ENCODE results near the gene MCAT.
"Not testable (repeated sequence)": the region's sequence is repeated elsewhere in the genome, so short reads cannot be mapped to it uniquely, and the experiment has no call there.

Gene MCAT

DNA sequence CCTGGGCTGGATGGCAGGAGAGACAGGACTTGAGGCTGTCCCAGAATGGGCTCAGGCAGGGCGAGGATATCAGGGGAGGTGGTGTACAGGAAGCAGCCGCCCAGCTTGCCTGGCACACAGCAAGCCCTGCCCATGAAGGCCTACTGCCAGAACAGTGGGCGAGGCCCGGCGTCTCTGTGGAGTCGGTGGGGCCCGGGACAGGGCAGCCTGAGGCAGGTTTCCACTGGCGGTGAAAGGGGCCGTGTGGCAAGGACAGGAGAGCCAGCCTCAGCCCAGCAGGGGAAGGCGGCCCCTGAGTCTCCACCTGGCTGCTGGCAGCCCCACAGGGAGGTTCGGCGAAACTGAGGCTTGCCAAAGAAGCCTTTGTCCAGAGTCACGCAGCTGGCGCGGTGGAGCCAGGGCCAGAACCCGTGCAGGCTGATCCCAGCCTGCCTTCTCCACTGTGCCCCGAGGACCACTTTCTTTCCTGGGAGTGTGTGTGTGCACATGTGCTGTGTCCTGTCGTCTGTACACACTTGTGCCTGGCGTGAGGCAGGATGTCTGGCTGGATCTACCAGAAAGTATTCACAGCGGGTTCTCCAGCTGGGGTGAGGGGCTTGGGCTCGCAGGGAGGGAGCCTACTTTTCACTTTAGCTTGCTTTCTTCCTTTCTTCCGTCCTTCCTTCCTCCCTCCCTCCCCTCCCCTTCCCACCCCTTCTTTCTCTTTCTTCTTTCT, 9.3 kb upstream of the MCAT start:
- peak in 1 of 2 experiments; percentile 60 for DNase-seq

DNA sequence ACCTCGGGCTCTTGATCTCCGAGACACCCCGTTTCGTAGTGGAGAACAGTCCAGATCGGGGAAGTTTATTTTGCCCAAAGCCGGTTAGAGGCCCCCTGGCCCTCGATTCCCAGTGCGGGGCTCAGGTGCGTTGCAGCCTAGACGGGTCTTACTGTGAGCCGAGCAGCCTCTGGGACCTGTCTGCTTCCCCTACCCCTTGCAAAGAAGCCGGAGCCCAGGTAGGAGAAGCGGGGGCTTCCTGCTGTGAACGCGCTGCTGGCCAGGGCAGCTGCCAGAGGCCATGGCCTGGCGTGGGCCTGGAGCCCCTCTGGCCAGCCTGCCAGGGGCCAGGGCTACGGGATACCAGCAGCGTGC, 8.8 kb upstream of the MCAT start:
- peak in 1 of 2 experiments; percentile 48 for DNase-seq

DNA sequence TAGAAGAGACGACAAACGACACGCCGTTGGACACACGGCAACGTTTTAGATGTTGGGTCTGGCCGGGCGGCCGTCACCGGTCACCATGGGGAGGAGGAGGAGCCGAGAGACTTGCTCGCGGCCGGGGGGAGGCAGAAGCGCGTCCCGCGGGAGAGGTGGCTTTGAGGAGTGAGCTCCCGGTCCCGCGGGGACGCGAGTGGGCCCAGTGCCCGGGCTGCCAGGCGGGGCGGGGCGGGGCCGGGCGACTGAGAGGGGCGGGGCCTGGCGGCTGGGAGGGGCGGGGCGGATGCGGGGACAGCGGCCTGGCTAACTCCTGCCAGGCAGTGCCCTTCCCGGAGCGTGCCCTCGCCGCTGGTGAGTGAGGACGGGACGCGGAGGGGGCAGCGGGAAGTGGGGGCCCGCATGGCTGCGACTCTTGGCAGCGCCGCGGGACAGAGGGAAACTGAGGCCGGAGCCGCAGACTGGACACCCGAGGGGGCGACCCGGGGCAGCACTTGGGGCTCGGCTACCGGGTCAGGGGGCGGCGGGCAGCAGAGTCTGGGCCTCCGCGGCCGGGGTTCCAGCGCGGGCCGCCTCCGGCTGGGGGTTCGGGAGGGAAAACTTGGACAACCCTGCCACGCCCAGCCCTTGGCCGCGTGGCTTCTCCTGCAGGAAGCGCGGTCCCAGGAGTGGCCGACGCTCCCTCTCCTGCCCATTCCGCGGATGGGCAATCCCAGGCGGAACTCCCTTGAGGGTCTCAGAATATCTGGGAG, 8.2 kb upstream of the MCAT start, which contains the start of gene TSPO:
Gene TSPO, plus strand, starts transcription at position 309 of the 752 bp plus-strand sequence. CDS start 7,680 bp downstream, outside the sequence.
- DNase-seq = peak in 1 of 2 experiments; percentile 44

DNA sequence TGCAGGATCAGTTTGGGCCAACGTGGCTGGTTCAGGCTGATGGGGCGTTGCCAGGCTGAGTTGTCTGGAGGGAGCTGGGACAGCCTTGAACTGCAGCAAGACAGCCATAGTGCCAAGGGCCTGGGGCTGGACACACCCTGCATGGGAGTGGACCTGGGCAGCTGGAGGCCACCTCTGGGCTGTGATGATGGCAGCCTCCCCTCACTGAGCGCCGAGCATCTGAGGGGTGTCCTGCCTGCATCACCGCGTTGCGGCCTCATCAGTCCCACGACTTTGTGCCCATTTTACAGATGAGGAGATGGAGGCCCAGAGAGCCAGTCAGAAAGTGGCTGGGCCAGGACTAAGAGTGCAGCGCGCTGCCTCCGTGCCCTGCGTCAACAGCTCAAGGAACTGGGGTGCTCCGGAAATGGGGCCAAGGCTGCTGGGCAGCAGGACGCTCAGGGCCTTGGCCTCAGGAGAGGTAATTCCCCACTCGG, 7.6 kb upstream of the MCAT start:
- DNase-seq = no peak

DNA sequence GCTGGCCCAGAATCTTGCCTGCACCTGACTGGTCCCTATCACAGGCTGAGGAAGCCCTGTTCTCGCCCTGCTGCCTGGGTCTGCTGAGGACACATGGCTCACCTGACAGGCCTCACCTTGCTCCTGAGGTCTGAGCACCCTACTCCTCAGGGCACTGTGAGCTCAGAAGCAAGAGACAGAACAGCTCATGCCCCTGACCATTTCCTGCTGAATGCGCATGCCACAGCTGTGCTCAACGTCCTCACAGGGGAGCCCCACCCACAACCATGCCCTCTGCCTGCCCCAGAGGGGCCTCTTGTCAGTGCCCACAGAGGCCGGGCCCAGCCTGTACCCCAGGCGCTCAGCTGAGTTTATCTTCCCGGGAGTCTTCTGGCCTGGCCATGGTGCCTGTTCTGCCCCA, 5.4 kb upstream of the MCAT start:
- no peak for DNase-seq

GRCh38 chr22:43147821-43148220, 4.6 kb upstream of the MCAT start:
- DNase-seq = no peak

GRCh38 chr22:43146332-43146731, 3.1 kb upstream of the MCAT start:
- not testable (repeated sequence) for DNase-seq

DNA sequence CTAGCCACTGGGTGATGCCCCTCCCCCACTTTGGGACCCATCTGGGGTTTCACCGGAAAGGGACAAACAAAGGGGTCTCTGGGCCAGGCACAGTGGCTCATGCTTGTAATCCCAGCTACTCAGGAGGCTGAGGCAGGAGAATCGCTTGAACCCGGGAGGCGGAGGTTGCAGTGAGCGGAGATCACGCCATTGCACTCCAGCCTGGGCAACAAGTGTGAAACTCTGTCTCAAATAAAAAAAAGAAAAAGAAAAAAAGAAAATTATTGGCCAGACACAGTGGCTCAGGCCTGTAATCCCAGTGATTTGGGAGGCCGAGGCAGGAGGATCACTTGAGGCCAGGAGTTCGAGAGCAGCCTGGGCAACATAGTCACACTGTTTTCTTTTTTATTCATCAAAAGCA, 2.2 kb upstream of the MCAT start:
- DNase-seq = not testable (repeated sequence)

GRCh38 chr22:43144949-43145348, 1.8 kb upstream of the MCAT start:
- no peak for DNase-seq

GRCh38 chr22:43136801-43137200, 6.4 kb downstream of the MCAT start:
- DNase-seq = no peak

- peak; percentile 20 to 44 for DNase-seq
These were observed 6.9 kb downstream of the MCAT start for GRCh38 chr22:43136255-43136654.

DNA sequence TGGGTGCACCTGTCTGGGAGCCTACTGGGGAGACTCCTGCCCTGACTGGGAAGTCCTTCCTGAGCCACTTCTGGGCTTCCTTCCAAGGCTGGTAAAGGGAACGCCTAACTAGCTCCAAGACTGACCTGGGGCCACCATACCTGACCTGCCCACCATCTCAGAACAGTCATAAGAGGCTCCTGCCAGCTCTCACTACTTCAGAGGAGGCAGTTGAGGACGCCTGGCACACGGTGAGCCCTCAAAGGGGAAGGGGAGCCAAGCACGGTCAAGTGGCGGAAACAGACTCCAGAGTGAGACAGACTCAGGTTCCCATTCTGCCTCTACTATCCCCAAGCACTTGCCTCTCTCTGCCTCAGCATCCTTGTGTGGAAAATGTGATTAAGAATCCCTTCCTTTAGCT, 7.6 kb downstream of the MCAT start:
- no peak for DNase-seq

DNA sequence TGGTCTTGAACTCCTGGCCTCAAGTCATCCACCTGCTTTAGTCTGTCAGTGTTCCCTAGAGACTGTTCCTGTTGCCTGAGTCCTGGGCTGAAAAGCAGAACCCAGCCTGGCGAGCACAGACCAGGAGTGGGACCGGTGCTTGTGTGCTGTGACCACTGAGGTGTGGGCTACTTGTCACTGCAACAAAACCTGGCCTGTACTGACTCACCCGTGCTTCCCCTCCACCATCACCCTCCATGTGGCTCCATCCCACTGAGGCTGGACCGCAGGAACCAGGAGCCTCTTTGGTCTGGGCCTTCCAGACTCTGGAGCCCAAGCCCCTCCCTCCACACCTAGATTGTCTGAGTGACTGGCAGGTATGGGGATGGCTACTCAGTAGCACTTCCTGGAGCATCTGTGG, 8.6 kb downstream of the MCAT start:
- no peak for DNase-seq

DNA sequence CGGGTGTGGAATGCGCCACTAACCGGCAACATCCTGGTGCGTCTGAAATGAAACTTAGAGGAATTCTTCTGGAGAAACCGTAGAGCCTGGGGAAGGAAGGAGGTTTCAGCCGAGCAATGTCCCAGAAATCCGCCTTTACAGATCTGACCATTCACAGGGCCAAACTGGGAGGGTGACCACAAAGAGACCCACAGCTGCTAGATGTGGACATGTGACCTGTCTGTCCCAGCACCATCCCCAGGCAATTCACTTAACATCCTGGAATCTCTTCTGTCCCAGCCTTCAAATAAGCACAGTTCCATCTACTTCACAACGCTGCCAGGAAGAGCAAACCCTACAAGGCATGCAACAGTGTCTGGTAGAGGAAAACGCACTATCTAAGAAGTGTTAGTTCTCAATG, 9.8 kb downstream of the MCAT start:
- no peak for DNase-seq

DNA sequence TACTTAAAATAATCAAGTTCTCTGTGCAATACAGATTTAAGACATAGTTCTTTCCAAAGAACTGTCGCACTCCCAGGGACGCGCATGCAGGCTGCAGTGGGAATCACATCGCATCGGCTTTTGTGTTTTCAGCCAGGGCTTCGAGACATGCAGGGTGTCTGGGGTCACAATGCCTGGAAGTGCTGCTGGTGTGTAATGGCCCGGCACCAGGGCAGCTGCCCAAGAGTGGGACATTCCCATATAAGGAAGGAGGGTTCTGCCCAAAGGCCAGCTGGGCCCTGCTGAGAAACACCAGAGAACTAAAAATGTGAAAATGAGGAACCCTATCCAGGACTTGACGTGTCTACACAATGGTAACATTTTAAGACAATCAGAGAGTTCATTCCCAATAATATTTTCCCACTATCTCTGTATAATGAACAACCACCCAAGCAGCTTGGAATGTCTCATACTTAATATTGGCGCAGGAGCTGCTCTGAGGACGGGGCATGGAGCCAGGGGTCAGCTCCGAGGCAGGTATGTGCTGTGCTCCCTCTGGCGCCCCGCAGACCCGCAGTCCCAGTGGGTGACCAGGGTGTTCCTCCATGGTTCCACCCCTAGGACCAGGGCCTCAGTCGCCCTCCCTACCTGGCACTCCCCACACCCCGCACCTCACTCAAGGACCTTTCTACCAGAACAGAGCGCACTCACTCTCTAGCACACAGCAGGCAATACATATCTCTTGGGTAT, 11.3 kb downstream of the MCAT start:
- DNase-seq = no peak

DNA sequence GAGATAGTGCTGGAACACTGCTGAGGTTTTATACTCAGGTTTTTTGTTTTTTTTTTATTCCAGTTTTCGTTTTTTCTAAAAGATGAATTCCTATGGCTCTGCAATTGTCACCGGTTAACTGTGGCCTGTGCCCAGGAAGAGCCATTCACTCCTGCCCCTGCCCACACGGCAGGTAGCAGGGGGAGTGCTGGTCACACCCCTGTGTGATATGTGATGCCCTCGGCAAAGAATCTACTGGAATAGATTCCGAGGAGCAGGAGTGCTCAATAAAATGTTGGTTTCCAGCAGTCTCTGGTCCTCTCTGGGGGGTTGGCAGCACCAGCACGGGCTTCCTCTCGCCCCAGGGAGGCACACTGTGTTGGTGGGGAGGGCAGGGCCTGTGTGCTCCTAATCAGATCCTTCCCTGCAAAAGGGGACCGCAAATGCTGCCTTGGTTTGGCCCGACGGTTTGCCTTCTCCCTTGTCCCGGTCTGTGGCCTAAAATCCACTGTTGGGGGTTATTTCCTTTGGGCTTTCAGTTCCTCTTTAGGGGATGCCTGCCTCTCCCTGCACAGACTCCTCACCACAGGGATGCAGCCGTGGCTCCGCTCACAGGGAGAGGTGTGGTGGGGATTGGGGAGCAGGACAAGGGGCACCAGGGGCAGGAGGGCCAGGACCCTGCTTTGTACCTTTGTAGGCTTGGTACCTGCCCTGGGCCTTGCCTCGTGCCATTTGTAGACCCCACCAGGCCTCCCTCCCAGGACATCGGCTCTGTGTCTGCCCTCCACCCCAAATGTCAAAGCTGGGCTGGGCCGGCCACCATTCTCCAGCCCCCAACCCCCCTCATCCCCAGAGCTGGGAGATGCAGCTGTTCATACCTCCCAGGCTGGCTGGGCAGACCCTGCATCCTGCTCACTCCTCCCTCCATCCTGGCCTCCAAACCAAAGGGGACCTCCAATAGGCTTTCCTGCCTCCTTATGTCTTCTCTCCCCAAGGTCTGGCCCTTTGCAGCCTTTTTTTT, 13.5 kb downstream of the MCAT start:
- no peak for DNase-seq

DNA sequence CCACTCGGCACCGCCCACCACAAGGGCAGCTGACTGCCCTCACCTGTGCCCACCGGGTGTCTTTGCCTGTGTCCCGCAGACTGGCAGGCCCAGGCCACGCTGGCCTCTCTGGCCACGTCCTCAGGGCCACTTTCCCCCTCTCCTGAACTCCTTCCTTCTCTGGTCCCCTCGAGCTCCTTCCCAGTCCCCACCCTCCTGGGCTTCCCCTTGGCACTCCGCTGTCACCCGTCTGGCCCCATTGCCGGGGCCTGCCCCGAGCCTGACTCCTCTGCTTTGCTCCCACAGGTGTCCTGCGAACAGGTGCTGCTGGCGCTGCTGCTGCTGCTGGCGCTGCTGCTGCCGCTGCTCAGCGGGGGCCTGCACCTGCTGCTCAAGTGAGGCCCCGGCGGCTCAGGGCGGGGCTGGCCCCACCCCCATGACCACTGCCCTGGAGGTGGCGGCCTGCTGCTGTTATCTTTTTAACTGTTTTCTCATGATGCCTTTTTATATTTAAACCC, 14.2 kb downstream of the MCAT start:
- peak; percentile 15 to 72 for DNase-seq

- no peak for DNase-seq
These were observed 15.1 kb downstream of the MCAT start for GRCh38 chr22:43128116-43128515.

DNA sequence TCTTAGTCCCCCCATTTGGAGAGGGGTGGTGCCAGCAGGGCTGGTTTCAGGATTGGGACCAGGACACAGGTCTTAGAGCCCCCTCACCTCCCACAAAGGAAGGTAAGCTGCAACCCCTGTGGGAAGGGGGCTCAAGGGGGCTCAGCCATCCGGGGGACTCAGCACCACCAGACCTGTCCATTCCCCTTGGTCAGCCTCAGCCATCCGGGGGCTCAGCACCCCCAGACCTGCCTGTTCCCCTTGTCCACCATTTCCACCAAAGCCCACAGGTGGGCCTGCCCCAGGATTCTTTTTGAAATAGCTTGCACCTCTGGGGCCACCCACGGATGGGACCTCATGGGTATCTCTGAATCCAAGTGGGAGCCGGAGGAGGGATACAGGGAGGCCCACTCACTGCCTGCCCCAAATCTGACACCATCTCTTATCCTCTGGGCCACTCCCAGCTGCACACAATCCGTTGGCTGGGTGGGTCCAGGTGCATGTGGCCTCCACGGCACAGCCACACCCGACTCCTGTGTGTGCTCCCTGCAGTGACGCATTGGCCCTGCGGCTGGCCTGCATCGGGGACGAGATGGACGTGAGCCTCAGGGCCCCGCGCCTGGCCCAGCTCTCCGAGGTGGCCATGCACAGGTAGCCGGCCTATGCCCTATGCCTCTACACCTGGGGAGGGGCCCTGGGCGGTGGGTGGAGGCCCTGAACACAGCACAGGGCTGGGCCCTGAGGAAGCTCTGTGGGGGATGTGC, 15.9 kb downstream of the MCAT start:
- DNase-seq = no peak

DNA sequence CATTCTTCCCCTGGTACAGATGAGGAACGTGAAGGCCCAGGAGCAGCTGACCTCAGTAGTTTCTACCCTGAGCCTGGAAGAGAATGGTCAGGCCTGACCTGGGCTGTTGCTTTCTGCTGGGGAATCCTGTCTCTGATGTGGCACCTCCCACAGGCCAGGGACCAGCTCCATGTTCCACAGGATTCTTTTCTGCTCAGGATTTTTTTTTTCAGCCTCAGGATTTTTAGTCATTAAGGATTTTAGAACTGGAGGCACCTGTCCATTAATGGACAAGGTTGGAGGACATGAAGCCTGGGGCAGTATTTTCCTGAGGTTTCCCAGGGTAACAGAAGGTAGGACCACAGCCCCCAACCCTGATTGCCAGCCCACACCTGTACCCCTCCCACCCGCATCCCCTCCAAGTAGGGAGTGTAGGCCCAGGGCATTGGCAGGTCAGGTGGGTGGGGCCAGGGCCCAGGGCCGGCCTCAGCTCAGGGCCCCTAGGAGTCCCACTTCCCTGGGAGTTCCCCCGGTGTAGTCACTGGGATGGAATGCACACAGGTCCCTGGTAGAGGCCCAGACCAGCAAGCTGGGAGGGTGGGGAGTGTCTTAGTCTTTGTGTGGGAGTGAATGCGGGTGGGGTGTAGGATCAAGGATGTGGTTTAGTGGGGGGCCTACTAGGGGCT, 16.6 kb downstream of the MCAT start:
- DNase-seq = no peak

GRCh38 chr22:43118953-43119458, 24.2 kb downstream of the MCAT start:
- DNase-seq = peak; percentile 89 to 91
